ENCODE results near the gene SLC31A1.

Gene SLC31A1

GRCh38 chr9:113302792-113303418, 81.6 kb downstream of the SLC31A1 start, which contains the start of gene RNF183:
RNF183 (minus strand) TSS chr9:113303376; CDS start chr9:113298184, 5,192 bp downstream.
- no peak for DNase-seq (ENCODE audit: low read depth, low spot score)

- no peak for DNase-seq (ENCODE audit: low read depth, low spot score)
These were observed 85.2 kb downstream of the SLC31A1 start for GRCh38 chr9:113306566-113306965.

DNA sequence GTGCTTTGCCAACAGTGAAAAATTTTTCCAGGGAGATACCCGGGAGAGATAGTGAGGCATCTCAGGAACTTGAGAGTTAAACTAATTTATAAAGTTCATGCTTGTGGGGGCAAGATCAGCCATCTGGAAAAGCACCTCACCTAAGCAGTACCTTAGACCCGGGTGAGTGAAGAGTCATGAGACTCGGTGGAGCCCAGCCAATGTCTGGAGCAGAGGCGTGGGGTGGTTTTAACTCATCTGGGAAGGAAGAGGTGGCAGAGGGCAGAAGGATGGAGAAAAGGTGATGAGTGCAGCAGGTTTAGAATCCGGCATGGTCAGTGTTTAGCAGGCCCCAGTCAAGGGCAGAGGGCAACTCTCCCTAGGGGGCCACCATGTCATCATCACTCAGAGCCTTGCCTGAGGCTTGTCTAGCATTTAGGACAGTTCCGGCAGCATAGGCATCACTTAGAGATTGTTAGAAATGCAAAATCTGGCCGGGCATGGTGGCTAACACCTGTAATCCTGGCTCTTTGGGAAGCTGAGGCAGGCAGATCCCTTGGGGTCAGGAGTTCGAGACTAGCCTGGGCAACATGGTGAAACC, 86.1 kb downstream of the SLC31A1 start:
- DNase-seq (ENCODE audit: low read depth, low spot score) = no peak

DNA sequence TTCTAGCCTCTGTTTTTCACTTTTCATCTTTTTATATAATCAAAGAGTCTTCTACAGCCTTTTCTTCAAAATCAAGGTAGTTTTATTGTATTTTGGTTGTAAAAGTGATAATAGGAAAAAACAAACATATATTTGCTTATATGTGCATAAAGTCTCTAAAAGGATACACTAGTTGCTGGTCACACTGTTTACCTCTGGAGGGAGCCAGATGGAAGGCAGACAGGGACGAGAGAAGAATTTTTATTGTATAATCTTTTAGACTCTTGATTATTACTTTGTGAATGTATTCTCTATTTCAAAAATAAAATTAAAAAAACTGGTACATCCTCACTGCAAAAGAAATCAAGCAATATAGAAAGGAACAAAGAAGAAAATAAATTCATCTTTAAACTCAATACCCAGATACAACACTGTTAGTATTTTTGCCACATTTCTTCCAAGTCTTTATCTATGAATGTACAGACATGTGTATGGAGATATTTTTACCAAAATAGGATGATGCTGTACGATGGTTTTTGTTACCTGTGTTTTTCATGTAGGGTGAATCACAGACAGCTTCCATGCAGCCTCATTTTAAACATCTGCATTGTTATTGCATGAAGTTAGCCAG, 88.0 kb downstream of the SLC31A1 start:
- DNase-seq (ENCODE audit: low read depth, low spot score) = no peak

GRCh38 chr9:113310538-113310937, 89.2 kb downstream of the SLC31A1 start:
- no peak for DNase-seq (ENCODE audit: low read depth, low spot score)

- DNase-seq (ENCODE audit: low read depth, low spot score) = no peak
These were observed 90.6 kb downstream of the SLC31A1 start for GRCh38 chr9:113311961-113312360.

- DNase-seq (ENCODE audit: low read depth, low spot score) = no peak
These were observed 91.9 kb downstream of the SLC31A1 start for GRCh38 chr9:113313261-113313660.
